HG02798 (cell line): ENCODE data around the gene RPLP2.

Experiments used
- ATAC-seq: cut with Tn5 transposase; IDR thresholded peaks from one replicate; pipeline ENCODE4 v1.9.1; 2021; ENCODE audit warnings: mild to moderate bottlenecking; ENCODE audit not compliant: unreplicated experiment, poor library complexity

Gene RPLP2

DNA sequence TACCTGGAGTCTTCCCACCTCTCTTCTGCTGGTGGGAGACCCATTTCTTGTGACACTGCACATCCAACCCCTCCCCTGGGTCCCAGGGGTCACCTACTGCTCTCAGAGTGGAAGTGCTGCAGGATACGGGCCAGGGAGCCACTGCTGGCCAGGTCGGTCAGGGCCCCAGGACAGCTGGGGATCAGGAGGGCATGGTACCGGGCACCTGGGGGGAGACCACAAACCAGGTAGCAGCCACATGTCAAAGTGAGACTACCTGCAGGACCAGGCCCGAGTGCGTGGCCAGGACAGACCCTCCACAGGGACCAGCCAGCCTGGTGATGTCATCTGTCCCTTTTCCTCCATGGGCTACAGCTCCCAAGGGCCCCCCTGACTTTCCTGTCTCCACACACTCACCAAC, 36.3 kb upstream of the RPLP2 start:
- no peak for ATAC-seq

DNA sequence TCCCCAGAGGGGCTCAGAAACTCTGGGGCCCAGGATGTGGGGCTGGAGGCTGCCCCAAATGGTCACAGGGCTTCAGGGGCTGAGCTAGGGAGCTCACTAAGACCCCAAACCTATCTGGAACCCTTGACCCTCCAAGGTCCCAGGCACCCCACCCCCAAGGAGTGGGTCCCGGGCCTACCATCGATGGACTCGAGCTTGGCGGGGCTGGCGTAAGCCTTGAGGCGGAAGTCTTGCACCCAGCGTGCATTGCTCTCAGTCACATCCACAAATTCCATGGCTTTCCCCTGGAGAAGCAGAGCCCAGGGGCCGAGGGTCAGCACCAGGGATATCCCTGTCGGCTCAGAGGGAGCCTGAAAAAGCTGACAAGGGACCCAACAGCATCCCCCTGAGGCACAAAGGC, 35.9 kb upstream of the RPLP2 start:
- ATAC-seq = no peak

DNA sequence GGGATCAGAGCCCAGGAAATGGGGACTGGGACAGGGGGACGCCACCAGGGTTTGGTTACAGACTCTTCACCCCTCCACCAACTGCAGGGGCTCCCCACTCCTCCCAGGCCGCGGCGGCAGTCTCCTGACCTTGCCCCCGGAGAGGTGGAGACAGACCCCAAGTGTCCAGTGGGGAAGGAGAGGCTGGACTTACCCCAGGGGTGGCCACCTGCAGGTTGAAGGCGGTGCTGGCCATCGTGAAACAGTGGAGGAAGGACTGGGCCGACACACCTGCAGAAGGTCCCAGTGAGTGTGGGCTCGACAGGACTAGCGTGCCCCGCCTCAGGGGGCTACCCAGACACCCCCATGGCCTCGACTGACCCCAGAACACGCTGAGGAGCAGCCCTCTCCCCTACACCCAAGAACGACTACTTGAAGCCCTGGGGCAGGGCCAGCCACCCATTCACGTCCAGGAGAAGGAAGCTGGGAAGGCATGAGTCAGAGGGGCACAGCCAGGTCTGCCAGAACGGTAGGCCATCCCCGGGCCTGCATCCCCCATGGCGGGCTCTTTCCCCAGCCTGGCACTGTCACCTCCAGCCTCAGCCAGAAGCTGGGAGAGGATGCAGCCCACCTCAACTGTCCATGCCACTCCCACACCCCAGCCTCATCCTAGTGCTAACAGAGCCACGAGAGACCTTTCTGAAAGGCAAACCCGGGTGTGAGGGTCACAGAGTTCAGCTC, 34.7 kb upstream of the RPLP2 start:
- no peak for ATAC-seq

DNA sequence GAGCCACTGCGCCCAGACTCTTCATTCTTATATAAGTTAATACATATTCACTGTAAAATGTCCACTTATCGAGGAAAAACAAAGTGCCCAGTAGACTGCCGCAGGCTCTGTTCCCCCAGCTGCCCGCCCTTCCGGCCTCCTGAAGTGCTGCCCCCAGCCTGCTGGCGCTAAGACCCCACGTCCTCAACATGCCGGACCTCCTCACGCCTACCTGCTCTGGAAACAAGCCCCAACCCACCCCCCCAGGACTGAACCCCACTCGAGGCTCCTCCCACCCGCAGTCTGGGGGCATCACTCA, 33.6 kb upstream of the RPLP2 start:
- ATAC-seq = no peak

DNA sequence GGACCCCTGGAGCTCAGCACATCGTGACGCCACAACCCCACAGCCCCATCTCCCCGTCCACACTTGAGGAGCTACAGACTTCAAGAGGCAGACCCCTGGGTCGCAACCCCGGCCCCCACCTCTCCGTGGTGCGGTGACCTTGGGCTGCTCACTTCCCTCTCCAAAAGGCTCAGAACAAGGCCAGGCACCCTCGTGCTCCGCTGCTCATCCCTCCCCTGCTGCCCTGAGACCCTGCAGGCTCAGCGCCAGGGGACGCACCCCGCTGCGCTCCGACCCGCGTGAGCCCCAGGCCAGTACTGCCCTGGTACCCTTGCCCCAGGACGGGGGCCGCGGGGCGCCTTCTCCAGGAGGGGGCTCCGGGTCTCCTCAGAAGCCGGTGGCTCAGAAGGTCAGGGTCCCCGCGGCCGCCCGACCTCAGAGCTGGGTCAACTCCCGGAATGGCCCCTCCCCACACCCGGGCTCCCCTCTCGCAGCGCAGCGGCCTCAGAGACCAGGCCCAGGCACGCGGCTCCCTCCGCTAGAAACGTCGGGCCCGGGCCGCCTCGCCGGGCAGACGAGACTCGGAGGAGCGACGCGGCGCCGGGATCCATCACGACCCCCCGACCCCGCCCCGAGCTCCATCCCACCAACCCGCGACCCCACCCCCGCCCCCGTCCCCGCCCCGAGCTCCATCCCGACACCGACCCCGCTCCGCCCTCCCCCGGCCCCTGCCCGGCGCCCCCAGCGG, 33.0 kb upstream of the RPLP2 start:
- ATAC-seq = peak; percentile 47

DNA sequence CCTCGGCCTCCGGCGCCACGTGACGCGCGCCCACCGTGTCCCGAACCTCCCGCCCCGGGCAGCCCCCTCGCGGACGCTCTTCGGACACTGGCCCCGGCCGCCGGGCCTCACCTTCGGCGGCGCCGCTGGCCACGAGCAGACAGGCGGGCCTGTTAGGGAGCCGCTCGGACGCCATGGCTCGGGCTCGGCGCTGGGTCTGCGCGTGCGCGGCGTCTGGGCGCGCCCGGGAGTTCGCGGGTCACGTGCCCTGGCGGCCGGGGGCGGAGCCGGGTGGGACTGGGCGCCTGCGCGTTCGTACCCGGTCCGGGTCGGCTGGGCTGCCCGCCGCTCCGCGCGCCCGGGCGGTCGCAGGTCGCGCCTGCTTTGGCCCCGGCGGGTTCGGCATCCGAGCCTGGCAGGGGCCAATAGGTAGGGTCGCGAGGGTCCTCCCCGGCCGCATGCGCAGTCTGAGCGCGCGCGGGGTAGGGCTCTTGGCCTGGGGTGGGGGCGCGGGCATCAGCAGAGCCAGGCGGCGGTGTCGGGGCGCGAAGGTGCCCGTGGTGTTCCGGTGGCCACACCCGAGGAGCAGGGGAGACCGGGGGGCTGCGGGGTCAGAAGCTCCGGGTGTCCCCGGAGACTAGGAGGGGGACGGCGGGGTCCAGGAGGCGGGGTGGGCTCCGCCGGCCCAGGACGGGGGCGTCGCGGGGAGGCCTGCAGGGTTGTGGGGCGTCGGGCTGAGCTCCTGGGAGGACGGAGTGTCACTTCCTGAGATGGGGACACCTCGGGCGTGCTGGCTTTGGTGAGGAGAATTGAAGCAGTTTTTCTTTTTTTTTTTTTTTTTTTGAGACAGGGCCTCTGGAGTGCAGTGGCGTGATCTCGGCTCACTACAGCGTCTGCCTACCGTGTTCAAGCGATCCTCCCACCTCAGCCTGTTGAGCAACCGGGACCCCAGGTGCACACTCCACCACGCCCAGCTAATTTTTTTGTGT, 32.2 kb upstream of the RPLP2 start, which contains the start of gene GATD1:
Gene GATD1 (minus strand): TSS at position 200 of the 968 bp plus-strand sequence. CDS start 25 bp downstream, at position 175.
- ATAC-seq = peak; percentile 88

DNA sequence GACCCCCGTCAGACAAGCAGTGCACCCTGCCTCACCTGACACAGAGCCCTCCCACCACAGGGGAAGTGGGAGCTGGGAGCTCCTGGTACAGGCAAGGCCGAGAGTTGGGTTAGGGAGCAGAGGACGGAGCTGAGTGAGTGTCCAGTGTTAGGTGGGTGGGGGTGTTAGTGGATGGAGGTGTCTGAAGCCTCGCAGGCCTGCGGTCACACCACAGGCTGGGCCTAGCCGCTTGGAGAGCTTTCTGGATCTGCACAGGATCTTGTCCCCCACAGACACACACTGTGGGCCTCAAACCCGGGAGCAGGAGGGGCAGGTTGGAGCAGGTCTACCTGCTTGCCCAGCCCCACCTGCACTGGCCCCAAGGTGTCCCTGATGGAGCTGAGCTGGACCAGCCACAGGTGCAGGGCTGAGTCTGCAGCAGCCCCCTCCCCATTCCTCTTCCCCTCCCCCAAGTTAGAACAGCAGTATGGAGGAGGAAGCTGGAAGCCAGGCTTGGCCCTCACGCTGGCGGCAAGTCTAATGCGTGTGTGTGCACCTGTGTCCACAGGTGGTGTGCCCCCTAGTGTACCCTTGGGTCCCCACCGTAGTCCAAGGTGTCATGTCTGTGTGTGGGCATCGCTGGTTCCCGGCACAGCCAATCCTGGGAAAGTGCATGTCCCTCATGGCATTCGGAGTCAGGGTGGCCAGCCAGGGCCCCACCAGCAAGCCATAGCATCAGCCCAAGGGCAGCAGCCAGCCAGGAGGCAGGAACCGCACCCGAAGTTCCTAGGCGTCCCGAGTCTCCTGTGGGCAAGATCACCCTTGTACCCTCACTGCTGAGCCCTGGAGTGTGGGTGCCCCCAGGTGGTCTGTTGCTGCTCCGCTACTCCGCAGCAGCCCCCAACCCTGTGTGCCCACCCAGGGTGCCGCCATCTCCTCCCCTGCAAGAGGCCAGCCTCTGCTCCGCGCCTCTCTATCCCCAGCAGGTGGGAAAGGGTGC, 30.5 kb upstream of the RPLP2 start:
- ATAC-seq = no peak

DNA sequence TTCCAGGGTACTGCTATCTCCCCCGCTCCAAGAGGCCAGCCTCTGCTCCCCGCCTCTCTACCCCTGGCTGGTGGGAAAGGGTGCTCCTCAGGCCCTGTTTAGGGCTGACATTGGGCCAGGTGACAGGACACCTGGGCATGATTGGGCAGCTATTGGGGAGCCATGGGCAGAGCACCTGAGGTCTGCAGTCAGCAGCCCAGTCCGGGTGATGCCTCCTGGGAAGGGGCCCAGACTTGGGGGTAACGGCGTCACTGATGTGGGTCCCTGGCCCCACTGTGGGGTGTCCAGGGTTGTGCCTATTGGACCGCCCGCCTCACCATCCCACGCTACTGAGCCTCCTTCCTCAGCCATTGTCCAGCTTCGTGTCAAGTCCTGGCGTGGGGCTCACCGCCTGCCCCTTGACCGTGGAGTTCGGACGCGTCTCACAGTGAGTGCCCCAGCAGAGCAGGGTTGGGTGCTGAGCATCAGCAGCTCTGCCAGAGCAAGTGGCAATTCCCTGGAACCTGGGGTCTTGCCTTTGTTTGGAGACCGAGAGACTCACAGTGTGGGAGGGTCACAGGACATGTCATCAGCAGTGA, 29.7 kb upstream of the RPLP2 start:
- no peak for ATAC-seq

DNA sequence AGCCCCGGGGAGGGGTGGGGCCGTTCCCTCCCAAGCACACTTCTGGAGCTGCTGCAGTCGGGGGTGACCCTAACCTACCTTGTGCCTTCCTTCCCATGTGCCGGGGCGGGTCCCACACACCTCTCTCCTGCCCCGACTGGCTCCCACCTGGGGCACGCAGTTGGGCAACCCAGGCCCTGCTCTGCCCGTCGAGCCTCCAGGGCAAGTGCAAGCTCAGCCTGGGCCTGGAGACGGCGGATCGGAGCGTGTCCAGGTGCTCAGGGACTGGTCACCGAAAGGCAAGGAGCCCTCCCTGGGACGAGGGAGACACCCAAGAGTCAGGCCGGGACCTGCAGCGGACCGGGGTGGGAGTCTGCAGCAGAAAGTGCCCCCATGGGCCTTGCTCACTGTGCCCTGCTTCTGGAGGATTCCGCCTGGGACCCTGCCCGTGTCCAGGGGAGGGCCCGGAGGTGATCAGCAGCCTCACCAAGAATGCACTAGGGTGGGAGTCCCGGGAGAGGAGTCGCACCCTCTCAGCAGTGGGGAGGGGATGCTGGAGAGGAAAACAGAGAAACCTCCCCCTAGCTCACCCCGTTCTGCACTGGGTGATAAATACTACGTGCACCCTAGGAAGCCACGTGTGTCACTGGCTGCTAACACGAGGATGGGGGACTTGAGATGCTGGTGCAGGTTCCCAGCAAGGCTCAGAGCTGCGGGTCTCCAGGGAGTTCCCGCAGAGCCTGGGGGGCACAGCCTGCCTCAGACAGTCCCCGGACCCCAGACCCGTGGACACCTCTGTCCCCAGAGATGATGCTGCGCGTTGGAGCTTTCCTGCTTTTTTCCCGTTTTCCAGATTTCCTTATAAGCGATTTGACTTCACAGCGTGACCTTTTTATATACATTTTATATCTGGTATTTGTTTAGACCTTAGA, 27.2 kb upstream of the RPLP2 start:
- no peak for ATAC-seq

DNA sequence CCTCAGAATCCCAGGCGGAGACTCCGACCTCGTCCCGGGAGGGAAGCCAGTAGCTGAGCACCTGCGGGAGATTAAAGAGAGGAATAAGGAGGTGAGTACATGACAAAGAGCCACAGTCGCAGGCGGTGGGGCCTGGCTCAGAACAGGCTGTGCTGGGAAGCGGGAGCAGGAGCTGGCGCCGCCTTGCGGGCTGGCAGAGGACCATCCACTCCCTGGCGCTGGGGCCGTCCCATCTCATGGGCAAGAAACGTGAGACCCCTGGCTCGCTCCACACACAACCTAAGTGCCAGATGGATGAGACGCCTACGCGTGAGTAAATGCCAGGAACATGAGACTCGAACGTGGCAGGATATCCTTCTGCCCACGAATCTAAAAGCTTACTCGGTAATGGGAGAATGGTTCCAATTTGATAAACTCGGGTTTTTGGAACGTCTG, 26.2 kb upstream of the RPLP2 start:
- no peak for ATAC-seq

DNA sequence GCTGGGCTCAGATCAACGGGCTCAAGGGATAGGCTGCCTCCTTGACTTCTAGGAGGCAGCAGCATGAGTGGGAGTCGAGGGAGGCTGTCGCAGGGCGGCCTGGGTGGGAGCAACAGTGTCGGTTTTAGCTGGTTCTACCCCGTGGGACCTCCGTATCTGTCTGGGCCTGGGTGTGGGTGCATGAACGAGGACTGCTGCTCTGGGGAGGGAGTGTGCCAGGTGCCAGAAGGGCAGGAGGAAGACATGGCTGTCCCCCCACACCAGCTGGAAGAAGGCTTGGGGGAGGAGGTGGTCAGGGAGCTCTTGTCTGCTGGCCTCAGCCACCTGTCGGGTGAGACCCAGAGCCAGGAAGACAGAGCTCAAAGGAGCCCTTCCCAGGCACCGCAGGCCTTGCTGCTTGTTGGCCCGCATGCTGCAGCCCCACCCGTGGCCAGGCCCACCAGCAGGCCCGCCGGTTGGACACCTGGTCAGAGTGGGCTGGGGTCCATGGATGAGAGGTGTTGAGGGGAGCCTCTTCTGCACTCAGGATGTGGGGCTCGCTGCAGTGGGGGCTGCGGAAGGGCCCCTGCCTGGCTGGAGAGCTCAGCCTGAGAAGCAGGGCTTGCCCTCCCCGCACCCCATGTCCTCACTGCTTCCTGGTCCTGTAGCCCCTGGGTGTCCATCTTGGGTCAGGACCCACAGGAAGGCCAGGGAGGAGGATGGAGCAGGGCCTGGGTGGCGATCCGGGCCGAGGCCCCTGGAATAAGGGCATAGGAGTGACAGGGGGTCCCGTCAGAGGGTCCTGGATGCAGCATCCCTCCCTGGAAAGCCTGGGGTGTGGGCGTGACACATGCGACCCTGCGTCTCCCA, 23.3 kb upstream of the RPLP2 start:
- ATAC-seq = no peak

DNA sequence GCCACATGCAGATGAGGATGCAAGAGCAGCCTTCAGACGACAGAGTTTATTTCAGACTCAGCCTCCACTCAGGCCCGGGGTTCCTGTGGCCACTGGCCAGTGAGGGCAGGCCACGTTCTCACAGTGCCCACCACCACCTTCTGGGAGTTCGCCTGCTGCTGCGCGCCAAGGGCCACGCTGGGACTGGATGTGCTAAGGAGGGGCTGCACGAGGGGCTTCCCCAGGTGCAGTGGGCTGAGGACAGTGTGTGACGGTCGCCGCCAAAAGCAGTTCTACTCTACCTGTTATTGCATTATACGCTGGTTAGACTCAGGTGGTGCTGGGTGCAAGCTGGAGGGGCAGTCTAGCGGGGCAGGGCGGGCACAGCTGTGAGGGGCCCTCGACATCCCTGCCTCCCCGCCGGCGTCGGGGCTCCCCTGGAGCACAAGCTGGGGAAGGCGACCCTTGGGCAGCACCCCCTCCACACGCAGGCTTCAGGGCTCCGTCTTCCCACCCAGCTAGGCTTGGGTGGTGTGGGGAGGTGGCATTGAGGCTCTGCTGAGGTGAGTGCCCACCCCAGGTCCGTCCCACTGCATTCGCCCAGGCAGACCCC, 22.6 kb upstream of the RPLP2 start:
- no peak for ATAC-seq

DNA sequence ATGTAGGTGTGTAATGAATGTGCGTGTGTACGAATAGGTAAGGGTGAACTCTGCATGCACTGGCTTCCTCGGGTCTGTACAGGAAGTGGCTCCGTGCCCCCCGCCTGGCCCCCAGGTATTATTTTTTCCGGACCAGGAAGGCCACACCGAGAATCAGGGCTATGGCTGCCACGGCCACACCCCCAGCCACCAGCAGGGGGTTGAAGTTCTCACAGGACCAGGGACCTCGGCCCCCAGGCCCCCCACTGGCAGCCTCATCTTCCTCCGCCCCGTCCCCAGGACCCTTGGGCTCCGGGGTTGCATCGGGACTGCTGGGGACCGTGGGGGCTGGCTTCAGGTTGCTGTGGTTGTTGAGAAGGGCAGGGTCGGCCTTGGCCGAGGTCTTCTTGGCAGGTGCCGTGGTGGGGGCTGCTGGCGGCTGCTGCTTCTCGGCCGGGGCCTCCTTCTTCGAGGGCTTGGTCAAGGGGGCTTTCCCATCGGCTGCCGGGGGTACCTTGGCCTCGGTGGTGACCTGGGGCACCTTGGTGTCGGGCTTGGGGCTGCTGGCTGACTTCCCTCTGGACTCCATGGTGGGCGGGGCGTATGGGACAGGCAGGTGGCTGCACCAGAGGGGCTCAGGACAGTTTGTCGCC, 21.6 kb upstream of the RPLP2 start:
- ATAC-seq = no peak

DNA sequence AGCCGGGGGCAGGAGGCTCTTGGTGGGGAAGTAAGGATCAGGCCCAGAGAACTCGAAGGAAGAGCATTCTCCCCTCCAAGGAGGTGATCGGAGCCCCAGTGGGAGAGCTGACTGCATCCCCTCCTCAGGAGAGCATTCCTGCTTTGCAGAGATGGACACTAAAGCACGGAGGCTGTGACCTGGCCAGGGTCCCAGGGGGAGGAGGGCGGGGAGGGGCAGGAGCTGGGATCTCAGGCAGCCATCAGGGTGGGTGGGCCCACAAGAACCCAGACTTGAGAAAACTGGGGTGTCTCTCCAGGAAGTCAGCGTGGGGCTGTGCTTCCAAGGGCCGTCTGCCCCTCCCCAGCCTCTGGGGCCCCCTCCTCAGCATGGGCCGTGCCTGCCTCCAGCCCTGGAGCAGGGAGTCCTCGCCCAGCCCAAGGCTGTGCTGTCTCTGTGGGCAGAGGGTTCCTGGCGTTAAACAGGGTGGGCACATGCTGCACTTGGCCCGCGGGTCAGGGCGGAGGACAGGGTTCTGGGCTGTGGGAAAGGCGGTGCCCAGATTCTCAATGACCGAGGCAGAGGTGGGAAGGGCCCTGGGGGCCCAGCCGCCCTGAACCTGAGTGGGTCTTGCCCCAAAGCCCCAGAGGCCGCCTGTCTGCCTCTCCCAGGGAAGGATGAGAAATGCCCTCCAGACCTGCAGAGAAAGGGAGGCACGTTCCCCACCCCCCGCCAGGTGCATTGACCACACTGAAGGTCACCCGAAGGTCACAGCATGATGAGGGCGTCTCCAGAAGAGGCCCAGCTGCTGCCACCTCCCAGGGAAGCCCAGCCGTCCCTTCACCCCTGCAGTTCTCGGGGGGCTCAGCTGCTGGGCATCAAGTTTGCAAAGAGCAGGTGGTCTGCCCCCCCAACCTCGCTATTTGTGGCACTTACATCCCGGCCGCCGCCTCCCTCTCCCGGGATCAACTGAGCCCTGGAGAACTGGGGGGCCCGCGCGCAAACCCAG, 20.5 kb upstream of the RPLP2 start:
- no peak for ATAC-seq

DNA sequence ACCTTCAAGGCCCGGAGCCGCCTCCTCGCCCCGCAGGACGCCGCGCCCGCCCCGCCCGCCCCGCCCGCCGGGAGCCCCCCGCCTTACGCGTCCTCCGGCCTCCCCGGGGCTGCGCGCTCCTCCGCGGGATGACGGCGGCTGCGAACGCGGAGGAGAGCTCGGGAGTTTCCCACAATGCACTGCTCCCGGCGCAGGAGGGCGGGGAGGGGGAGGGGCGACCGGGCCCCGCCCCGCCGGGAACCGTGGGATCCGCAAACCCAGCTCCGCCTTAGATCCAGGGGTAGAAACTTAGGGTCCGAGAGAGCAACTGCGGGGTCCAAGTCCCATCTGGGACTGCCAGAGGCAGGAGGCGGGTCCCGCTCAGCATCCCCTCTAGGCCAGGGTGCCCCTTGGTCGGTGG, 19.8 kb upstream of the RPLP2 start, which contains the start of gene CEND1:
Gene CEND1 (minus strand): TSS at position 148 of the 400 bp plus-strand sequence. CDS start 1,514 bp downstream, outside the sequence.
- ATAC-seq = peak; percentile 44
